ENCODE results near the gene SORBS2.

GRCh38 chr4:185787926-185788679 lies 23.9 kb downstream of the SORBS2 start:
- TF ChIP-seq POLR2A (IDR thresholded peaks at IDR 0.05) (no peak), EP300 (IDR thresholded peaks at IDR 0.05) (no peak)
